CD4-positive, alpha-beta T cell treated with Interleukin-1 beta for 1 hour (primary cell): Measurements from ENCODE around the gene LRCH1.

Source experiments
- DNase-seq, 2 donors: peaks; one replicate each; pipeline ENCODE4 v3.0.0-alpha.2; 2020 to 2022

The LRCH1 gene

GRCh38 chr13:46618694-46619254 is 65.8 kb downstream of the LRCH1 start:
- no peak for DNase-seq

- no peak for DNase-seq
Measured at GRCh38 chr13:46620029-46620428, 67.1 kb downstream of the LRCH1 start.

- no peak for DNase-seq
Measured at GRCh38 chr13:46620471-46620870, 67.5 kb downstream of the LRCH1 start.

- DNase-seq = no peak
Measured at GRCh38 chr13:46621133-46621532, 68.2 kb downstream of the LRCH1 start.

- no peak for DNase-seq
Measured at GRCh38 chr13:46621792-46622629, 69.0 kb downstream of the LRCH1 start.

GRCh38 chr13:46622630-46623256 is 69.8 kb downstream of the LRCH1 start:
- no peak for DNase-seq

GRCh38 chr13:46624353-46624752 is 71.4 kb downstream of the LRCH1 start:
- no peak for DNase-seq

- no peak for DNase-seq
Measured at GRCh38 chr13:46624821-46625220, 71.9 kb downstream of the LRCH1 start.

GRCh38 chr13:46627462-46627861 is 74.5 kb downstream of the LRCH1 start:
- no peak for DNase-seq

GRCh38 chr13:46628622-46629365 is 75.8 kb downstream of the LRCH1 start:
- DNase-seq = no peak

- DNase-seq = no peak
Measured at GRCh38 chr13:46629811-46630413, 76.9 kb downstream of the LRCH1 start.

GRCh38 chr13:46630431-46631178 is 77.6 kb downstream of the LRCH1 start:
- no peak for DNase-seq

- no peak for DNase-seq
Measured at GRCh38 chr13:46631179-46631542, 78.2 kb downstream of the LRCH1 start.

GRCh38 chr13:46632176-46632575 is 79.2 kb downstream of the LRCH1 start:
- DNase-seq = no peak

GRCh38 chr13:46633416-46633815 is 80.4 kb downstream of the LRCH1 start:
- no peak for DNase-seq

GRCh38 chr13:46636451-46636850 is 83.5 kb downstream of the LRCH1 start:
- no peak for DNase-seq

- no peak for DNase-seq
Measured at GRCh38 chr13:46637213-46637612, 84.2 kb downstream of the LRCH1 start.

- DNase-seq = no peak
Measured at GRCh38 chr13:46638262-46638661, 85.3 kb downstream of the LRCH1 start.

GRCh38 chr13:46639033-46639981 is 86.3 kb downstream of the LRCH1 start:
- DNase-seq = no peak

GRCh38 chr13:46640843-46641242 is 87.9 kb downstream of the LRCH1 start:
- DNase-seq = peak in 1 of 2 donors; percentile 28
